ENCODE results near the gene LSM14B. TPM values are rescaled to one million over a fixed set of nuclear protein-coding genes. Genes with fewer than 3 reads are reported as not detected.

LSM14B gene
- total RNA-seq, 1 experiment from 2014 or later: 82.4 TPM

DNA sequence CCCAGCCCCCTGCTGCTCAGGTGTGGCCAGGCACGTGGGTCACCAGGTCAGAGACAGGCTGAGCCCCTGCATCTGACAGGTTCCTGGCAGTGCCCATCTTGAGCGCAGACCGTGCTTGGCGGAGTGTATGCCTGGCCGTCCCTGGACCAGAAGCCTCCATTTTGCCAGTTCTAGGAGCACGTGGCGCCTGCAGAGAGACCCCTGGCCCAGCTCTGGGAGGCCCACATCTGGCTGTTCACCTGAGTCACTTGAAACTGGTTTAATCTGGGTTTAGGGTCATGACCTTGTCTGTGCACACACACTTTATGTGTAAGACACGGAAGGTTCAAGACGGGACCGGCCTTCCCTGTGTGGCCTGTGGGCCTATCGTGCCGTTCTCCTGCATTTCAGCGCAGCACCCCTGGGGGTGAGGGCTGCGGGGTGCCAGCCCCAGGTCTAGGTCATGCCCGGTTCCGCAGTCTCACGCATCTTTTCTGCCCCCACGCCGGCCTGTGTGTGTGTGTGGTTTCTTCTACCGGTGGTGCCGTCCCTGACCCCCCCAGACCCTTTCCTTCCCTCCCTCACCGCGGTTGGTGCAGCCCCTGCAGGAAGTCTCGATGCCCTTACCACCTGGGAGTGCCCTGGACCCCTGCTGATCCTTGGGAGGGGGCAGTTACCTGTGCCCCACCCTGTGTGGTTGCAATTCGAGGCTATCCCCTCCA, 35.3 kb downstream of the LSM14B start:
- H3K23ac ChIP-seq (ENCODE audit: insufficient read length, low read depth, low read length): no peak overlapping the region
- no peak overlapping the region for H2BK12ac ChIP-seq (ENCODE audit: insufficient read length, low read depth, low read length)
- H2BK5ac ChIP-seq (ENCODE audit: insufficient read length, low read length): no peak overlapping the region
- H3K4me2 ChIP-seq (ENCODE audit: insufficient read depth, insufficient read length, low read length): no peak overlapping the region
- H3K9ac ChIP-seq (ENCODE audit: extremely low read depth, insufficient read length, low read length): no peak overlapping the region
- H3K27me3 ChIP-seq (ENCODE audit: insufficient read depth, low read length): no peaks in the 10 kb centered on the region
- H3K36me3 Mint-ChIP-seq (ENCODE audit: insufficient read depth in 1 of 3, low read depth in 3 of 3): peaks cover 32 to 55% (median 50%) of the 10 kb centered on the region in 3 experiments
- no peaks in the 10 kb centered on the region for H4K20me1 ChIP-seq (ENCODE audit: control insufficient read depth, insufficient read depth, insufficient read length)
- no peaks in the 10 kb centered on the region for H3K23me2 ChIP-seq (ENCODE audit: insufficient read length, low read depth, low read length, poor library complexity, severe bottlenecking)
- H3K79me2 ChIP-seq (ENCODE audit: insufficient read depth, low read length): peaks cover 12% of the 10 kb centered on the region; the same call in 1 of the 2 replicates
- no peak overlapping the region for H3T11ph ChIP-seq (ENCODE audit: low read length)
- H4K91ac ChIP-seq (ENCODE audit: insufficient read length, low read depth, low read length): no peak overlapping the region
- WGBS (ENCODE audit: extremely low coverage, insufficient read length, low lambda C conversion rate): no CpG with 5 or more reads among the region's 25 CpGs
- peaks cover 25 to 29% of the 10 kb centered on the region in 2 experiments for H3K4me1 Mint-ChIP-seq
- H3K79me1 ChIP-seq (ENCODE audit: insufficient read depth, low read depth, low read length, poor library complexity, severe bottlenecking): peaks cover 4% of the 10 kb centered on the region
- H3K14ac ChIP-seq (ENCODE audit: insufficient read depth, low read length): no peak overlapping the region; the same call in 1 of the 2 replicates
- no peak for DNase-seq
- H3K27ac ChIP-seq (ENCODE audit: insufficient read length, low read depth, low read length): no peak overlapping the region
- H3K9me3 Mint-ChIP-seq: peaks cover 4 to 6% of the 10 kb centered on the region in 2 experiments; a peak in 2 of 5 replicates
- H2AFZ ChIP-seq (ENCODE audit: low read length): no peak overlapping the region
- no peaks in the 10 kb centered on the region for H3K9me3 ChIP-seq (ENCODE audit: control insufficient read depth, low read depth, low read length)
- no peak overlapping the region for H3K56ac ChIP-seq (ENCODE audit: insufficient read length, low read depth, low read length)
- no peaks in the 10 kb centered on the region for H3K4me1 ChIP-seq (ENCODE audit: insufficient read depth, low read length)
- TF ChIP-seq, protein P1, sequence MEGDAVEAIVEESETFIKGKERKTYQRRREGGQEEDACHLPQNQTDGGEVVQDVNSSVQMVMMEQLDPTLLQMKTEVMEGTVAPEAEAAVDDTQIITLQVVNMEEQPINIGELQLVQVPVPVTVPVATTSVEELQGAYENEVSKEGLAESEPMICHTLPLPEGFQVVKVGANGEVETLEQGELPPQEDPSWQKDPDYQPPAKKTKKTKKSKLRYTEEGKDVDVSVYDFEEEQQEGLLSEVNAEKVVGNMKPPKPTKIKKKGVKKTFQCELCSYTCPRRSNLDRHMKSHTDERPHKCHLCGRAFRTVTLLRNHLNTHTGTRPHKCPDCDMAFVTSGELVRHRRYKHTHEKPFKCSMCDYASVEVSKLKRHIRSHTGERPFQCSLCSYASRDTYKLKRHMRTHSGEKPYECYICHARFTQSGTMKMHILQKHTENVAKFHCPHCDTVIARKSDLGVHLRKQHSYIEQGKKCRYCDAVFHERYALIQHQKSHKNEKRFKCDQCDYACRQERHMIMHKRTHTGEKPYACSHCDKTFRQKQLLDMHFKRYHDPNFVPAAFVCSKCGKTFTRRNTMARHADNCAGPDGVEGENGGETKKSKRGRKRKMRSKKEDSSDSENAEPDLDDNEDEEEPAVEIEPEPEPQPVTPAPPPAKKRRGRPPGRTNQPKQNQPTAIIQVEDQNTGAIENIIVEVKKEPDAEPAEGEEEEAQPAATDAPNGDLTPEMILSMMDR (conservative IDR thresholded peaks at IDR 0.05): no peak
- no peak overlapping the region for H3K4ac ChIP-seq (ENCODE audit: low read depth, low read length)
- H2AK5ac ChIP-seq (ENCODE audit: insufficient read length, low read length): no peak overlapping the region
- no peak overlapping the region for H2BK120ac ChIP-seq (ENCODE audit: low read depth, low read length, poor library complexity, severe bottlenecking)
- no peak overlapping the region for H2BK15ac ChIP-seq (ENCODE audit: low read depth, low read length)
- no peak overlapping the region for H4K5ac ChIP-seq (ENCODE audit: insufficient read length, low read depth, low read length)
- H3K27ac Mint-ChIP-seq: peak overlapping the region in 2 of 3 experiments; percentile 48 to 68; a peak in 2 of 7 replicates
- H4K8ac ChIP-seq (replicated peaks; ENCODE audit: insufficient read length, low read depth, low read length): no peak overlapping the region
- H3K27me3 Mint-ChIP-seq (ENCODE audit: low read depth): no peaks in the 10 kb centered on the region
- H3K18ac ChIP-seq (ENCODE audit: insufficient read length, low read depth, low read length): no peak overlapping the region
- H3K4me3 Mint-ChIP-seq: no peak overlapping the region
- no peak overlapping the region for H2BK20ac ChIP-seq (ENCODE audit: low read depth, low read length, poor library complexity, severe bottlenecking)

Data from H9 (cell line).